ENCODE results near the gene C2CD3.

C2CD3 gene

GRCh38 chr11:74168838-74169237 lies 2.0 kb downstream of the C2CD3 start:
- no peak for DNase-seq (ENCODE audit: low read depth)
- no peak for TF ChIP-seq CTCF (conservative IDR thresholded peaks at IDR 0.05; ENCODE audit: low read depth, low read length)
- no peak overlapping the region for H3K4me3 ChIP-seq (ENCODE audit: low read depth, low read length)

GRCh38 chr11:74162681-74163467 lies 7.9 kb downstream of the C2CD3 start:
- no peak overlapping the region for H3K4me3 ChIP-seq (ENCODE audit: low read depth, low read length)
- no peak for TF ChIP-seq CTCF (conservative IDR thresholded peaks at IDR 0.05; ENCODE audit: low read depth, low read length)
- DNase-seq (ENCODE audit: low read depth): peak; percentile 32

GRCh38 chr11:74159642-74160041 lies 11.2 kb downstream of the C2CD3 start:
- no peak for TF ChIP-seq CTCF (conservative IDR thresholded peaks at IDR 0.05; ENCODE audit: low read depth, low read length)
- DNase-seq (ENCODE audit: low read depth): no peak
- no peak overlapping the region for H3K4me3 ChIP-seq (ENCODE audit: low read depth, low read length)

- DNase-seq (ENCODE audit: low read depth): no peak
- no peak overlapping the region for H3K4me3 ChIP-seq (ENCODE audit: low read depth, low read length)
- no peak for TF ChIP-seq CTCF (conservative IDR thresholded peaks at IDR 0.05; ENCODE audit: low read depth, low read length)
Observed at GRCh38 chr11:74157169-74157568, 13.6 kb downstream of the C2CD3 start.

GRCh38 chr11:74154620-74155281 lies 16.1 kb downstream of the C2CD3 start:
- peak; percentile 44 for DNase-seq (ENCODE audit: low read depth)
- no peak overlapping the region for H3K4me3 ChIP-seq (ENCODE audit: low read depth, low read length)
- no peak for TF ChIP-seq CTCF (conservative IDR thresholded peaks at IDR 0.05; ENCODE audit: low read depth, low read length)

GRCh38 chr11:74153224-74153623 lies 17.6 kb downstream of the C2CD3 start:
- no peak for TF ChIP-seq CTCF (conservative IDR thresholded peaks at IDR 0.05; ENCODE audit: low read depth, low read length)
- H3K4me3 ChIP-seq (ENCODE audit: low read depth, low read length): no peak overlapping the region
- no peak for DNase-seq (ENCODE audit: low read depth)

Measured in choroid plexus epithelial cell (primary cell).